Measurements from ENCODE around the gene FAHD2A.
"Not testable (repeated sequence)": the region's sequence is repeated elsewhere in the genome, so short reads cannot be mapped to it uniquely, and the experiment has no call there.

DNA sequence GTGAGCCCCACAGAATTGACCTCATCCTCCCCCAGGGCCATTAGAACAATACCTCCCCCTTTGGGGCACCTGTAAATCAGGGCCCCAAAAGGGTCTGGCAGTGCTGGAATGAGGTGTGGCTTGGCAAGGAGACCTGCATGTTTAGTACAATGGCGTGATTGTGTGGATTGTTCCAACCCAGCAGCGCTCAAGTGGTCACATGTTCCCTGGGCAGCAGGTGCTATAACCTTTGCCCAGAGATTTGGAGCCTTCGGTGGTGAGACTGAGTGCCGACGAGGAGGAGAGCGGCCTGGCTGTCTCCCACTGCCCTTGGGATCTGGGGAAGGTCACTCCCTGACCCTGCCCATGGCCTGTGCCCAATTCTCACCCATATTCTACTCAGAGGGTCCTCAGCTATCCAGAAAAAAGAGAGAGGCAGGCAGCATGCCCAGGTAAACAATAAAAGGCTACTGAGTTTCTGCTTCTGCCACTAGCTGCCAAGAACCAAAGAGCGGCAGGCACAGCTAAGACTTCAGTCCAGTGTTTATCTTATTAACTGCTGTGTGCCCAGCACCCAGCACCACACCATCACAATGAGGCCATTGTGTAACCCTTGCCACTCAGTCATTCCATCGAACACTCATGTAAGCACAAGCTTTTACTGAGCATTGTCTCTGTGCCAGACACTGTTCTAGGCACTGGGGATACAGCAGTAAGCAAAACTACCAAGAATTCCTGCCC is 27.4 kb downstream of the FAHD2A start:
- TF ChIP-seq, protein P1, sequence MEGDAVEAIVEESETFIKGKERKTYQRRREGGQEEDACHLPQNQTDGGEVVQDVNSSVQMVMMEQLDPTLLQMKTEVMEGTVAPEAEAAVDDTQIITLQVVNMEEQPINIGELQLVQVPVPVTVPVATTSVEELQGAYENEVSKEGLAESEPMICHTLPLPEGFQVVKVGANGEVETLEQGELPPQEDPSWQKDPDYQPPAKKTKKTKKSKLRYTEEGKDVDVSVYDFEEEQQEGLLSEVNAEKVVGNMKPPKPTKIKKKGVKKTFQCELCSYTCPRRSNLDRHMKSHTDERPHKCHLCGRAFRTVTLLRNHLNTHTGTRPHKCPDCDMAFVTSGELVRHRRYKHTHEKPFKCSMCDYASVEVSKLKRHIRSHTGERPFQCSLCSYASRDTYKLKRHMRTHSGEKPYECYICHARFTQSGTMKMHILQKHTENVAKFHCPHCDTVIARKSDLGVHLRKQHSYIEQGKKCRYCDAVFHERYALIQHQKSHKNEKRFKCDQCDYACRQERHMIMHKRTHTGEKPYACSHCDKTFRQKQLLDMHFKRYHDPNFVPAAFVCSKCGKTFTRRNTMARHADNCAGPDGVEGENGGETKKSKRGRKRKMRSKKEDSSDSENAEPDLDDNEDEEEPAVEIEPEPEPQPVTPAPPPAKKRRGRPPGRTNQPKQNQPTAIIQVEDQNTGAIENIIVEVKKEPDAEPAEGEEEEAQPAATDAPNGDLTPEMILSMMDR (IDR thresholded peaks at IDR 0.05 in 2 of 3, conservative IDR thresholded peaks at IDR 0.05 in 1 of 3; ENCODE audit: borderline replicate concordance in 1 of 3, insufficient read depth in 1 of 3, low read depth in 2 of 3, low read length in 2 of 3), result not testable (repeated sequence)
- not testable (repeated sequence) for TF ChIP-seq EGR1 (IDR thresholded peaks at IDR 0.05; ENCODE audit: low read depth); POLR2A (IDR thresholded peaks at IDR 0.05; ENCODE audit: borderline replicate concordance, extremely low read depth, insufficient read depth, insufficient read length); EZH2phosphoT487 (IDR thresholded peaks at IDR 0.05; ENCODE audit: borderline replicate concordance)

Measured in HCT116 (cell line).